Muscle layer of duodenum (tissue), 2 donors: Measurements from ENCODE around the gene ABCA3.
"Not testable (repeated sequence)": the region's sequence is repeated elsewhere in the genome, so short reads cannot be mapped to it uniquely, and the experiment has no call there.

Experiments used
- H3K27ac ChIP-seq: one replicate; pipeline ENCODE4 v1.7.0; 2013; ENCODE audit warnings: mild to moderate bottlenecking, low read length
- H3K27me3 ChIP-seq: one replicate; pipeline ENCODE4 v1.7.0; 2013; ENCODE audit warnings: low read depth, mild to moderate bottlenecking, control low read depth, low read length
- H3K36me3 ChIP-seq, 2 donors: one replicate each; pipeline ENCODE4 v1.7.0; 2013; ENCODE audit warnings: low read length in 2 of 2, control low read depth in 1 of 2, mild to moderate bottlenecking in 1 of 2; ENCODE audit not compliant: insufficient read depth in 2 of 2, control insufficient read depth in 1 of 2
- H3K4me1 ChIP-seq, 2 donors: one replicate each; pipeline ENCODE4 v1.7.0; 2013; ENCODE audit warnings: low read length in 2 of 2, mild to moderate bottlenecking in 2 of 2, control low read depth in 1 of 2, moderate library complexity in 1 of 2; ENCODE audit not compliant: insufficient read depth in 2 of 2, control insufficient read depth in 1 of 2
- H3K4me3 ChIP-seq, 2 donors: one replicate each; pipeline ENCODE4 v1.7.0; 2013; ENCODE audit warnings: low read length in 2 of 2, low read depth in 1 of 2, mild to moderate bottlenecking in 1 of 2
- H3K9me3 ChIP-seq, 2 donors: one replicate each; pipeline ENCODE4 v1.7.0; 2013; ENCODE audit warnings: low read length in 2 of 2, control low read depth in 1 of 2, mild to moderate bottlenecking in 1 of 2; ENCODE audit not compliant: control insufficient read depth in 1 of 2
- donor health status: healthy.

The ABCA3 gene

DNA sequence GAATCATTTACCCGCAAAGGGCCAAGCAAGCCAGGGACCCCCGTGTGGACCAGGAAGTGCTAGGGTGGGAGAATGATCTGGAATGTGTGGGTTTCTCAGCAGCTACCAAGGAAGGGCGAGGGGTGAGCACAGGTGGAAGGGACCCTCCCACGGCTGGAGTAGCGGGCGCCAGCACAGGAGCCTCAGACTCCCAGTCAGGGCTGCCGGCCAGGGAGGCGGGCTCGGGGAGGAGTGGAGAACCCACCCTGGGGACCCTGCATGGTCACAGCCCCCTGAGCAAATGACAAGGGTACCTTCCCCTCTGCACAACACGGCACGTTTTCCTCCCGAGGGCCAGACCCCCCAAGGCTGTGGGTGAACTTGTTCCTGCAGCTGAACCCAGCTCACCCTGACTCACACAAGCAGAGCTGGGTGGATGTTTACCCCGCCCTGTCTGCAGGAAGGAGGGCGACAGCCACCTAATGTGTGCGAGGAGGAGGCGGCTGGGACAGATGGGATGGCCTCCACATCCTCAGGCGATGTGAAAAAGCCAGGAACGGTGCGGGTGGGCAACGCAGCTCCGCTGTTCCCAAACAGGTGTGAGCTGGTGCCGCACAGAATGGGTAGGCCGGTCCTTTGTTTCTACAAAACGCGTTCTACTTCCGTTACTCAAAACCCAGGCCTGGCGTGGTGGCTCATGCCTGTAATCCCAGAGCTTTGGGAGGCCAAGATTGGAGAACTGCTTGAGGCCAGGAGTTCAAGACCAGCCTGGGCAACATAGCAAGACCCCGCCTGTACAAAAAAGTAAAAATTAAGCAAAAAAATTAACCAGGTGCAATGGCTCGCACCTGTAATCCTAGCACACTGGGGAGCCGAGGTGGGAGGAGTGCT, 95.4 kb downstream of the ABCA3 start:
- H3K4me3 ChIP-seq, result no peak overlapping the region
- H3K27me3 ChIP-seq, result no peaks in the 10 kb centered on the region
- H3K36me3 ChIP-seq, result peaks cover 20 to 46% of the 10 kb centered on the region in 2 donors
- H3K4me1 ChIP-seq, result peaks cover 0 to 3% of the 10 kb centered on the region in 2 donors
- H3K9me3 ChIP-seq, result no peaks in the 10 kb centered on the region
- no peak overlapping the region for H3K27ac ChIP-seq

GRCh38 chr16:2244301-2244700, 96.2 kb downstream of the ABCA3 start:
- H3K36me3 ChIP-seq, result peaks cover 20 to 46% of the 10 kb centered on the region in 2 donors
- no peak overlapping the region for H3K27ac ChIP-seq
- H3K9me3 ChIP-seq, result no peaks in the 10 kb centered on the region
- H3K4me1 ChIP-seq, result no peaks in the 10 kb centered on the region
- H3K4me3 ChIP-seq, result no peak overlapping the region
- no peaks in the 10 kb centered on the region for H3K27me3 ChIP-seq

GRCh38 chr16:2243781-2244180, 96.7 kb downstream of the ABCA3 start:
- no peak overlapping the region for H3K4me3 ChIP-seq
- H3K4me1 ChIP-seq, result no peaks in the 10 kb centered on the region
- H3K36me3 ChIP-seq, result peaks cover 20 to 46% of the 10 kb centered on the region in 2 donors
- H3K27ac ChIP-seq, result no peak overlapping the region
- H3K9me3 ChIP-seq, result no peaks in the 10 kb centered on the region
- H3K27me3 ChIP-seq, result no peaks in the 10 kb centered on the region

DNA sequence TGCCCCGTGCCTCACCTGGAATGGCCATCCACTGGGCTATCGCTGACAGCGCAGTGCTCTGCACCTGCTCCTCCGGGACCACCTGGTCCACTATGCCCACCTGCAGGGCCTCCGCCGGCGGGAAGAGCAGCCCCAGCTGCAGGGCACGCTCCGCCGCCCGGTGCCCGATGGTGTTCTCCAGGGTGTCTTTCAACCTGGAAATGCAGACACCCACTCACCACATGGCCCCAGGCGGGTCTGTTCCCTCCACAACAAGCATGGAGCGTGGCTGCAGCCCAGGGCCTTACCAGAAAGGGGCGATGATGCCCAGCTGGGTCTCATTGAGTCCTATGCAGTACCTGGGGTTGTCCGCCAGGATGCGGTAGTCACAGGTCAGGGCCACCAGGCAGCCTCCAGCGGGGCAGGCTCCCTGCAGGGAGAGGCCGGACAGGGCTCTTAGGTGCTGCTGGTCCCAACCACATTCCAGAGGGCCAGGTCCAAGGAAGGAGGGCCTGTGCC, 97.4 kb downstream of the ABCA3 start:
- H3K27ac ChIP-seq, result no peak overlapping the region
- no peaks in the 10 kb centered on the region for H3K9me3 ChIP-seq
- H3K36me3 ChIP-seq, result peaks cover 20 to 49% of the 10 kb centered on the region in 2 donors
- H3K4me3 ChIP-seq, result no peak overlapping the region
- no peaks in the 10 kb centered on the region for H3K4me1 ChIP-seq
- no peaks in the 10 kb centered on the region for H3K27me3 ChIP-seq

GRCh38 chr16:2242598-2242997, 97.9 kb downstream of the ABCA3 start:
- no peak overlapping the region for H3K27ac ChIP-seq
- no peak overlapping the region for H3K4me3 ChIP-seq
- H3K27me3 ChIP-seq, result no peaks in the 10 kb centered on the region
- H3K36me3 ChIP-seq, result peaks cover 20 to 49% of the 10 kb centered on the region in 2 donors
- H3K4me1 ChIP-seq, result peaks cover 0 to 4% of the 10 kb centered on the region in 2 donors
- H3K9me3 ChIP-seq, result no peaks in the 10 kb centered on the region

DNA sequence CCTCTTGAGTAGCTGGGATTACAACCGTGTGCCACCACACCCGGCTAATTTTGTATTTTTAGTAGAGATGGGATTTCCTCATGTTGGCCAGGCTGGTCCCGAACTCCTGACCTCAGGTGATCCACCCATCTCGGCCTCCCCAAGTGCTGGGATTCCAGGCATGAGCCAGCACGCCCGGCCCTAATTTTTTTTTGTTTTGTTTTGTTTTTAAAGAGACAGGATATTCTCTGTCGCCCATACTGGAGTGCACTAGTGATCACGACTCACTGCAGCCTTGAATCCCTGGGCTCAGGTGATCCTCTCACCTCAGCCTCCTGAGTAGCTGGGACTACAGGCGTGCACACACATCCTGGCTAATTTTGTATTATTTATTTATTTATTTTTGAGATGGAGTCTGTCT, 100.2 kb downstream of the ABCA3 start:
- Histone ChIP-seq H3K36me3 (peaks cover 11 to 39% of the 10 kb centered on the region in 2 donors), H3K4me1 (peaks cover 0 to 20% of the 10 kb centered on the region in 2 donors)
- H3K27me3 ChIP-seq, H3K4me3 ChIP-seq, H3K27ac ChIP-seq, H3K9me3 ChIP-seq: not testable (repeated sequence)

DNA sequence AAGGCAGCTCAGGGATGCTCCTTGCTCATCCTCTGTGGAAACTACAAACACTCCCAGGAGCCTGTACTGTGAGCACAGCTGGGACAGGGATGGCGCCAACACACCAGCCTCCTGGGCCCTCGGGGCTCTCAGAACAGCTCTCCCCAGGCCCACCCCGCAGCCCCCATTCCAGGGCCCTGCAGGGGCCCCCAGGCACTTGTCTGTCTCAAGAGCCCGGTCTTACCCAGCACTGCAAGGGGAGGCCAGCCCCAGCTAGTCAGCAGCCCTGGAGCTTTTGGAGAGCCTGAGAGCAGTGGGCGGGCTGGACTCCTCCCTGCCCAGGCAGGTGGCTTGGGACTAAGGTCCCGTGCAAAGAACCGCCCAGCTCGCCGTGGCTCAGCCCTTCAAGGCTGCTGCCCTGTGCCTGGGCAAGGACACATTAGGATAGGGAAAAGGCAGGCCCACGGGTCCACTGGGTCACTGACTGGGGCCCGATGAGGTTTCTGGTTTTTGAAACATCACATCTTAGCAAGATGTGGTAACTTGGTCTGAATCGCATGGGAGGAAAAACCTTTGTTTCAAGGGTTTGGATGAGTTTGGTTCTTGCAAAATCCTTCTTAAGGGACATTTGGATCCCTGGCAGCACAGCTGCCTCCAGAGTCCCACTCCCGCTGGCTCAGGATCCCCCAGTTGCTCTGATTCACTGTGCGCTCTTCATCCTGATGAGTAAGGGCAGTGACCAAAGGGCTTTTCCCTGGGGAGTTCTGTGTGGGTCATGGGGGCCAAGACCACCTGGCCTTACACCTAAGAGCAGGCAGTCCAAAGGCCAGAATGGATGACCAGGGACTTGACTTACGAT, 101.5 kb downstream of the ABCA3 start:
- Histone ChIP-seq H3K9me3 (no peaks in the 10 kb centered on the region), H3K27me3 (no peaks in the 10 kb centered on the region), H3K4me1 (peaks cover 0 to 20% of the 10 kb centered on the region in 2 donors), H3K4me3 (no peak overlapping the region), H3K27ac (no peak overlapping the region), H3K36me3 (peaks cover 11 to 39% of the 10 kb centered on the region in 2 donors)

DNA sequence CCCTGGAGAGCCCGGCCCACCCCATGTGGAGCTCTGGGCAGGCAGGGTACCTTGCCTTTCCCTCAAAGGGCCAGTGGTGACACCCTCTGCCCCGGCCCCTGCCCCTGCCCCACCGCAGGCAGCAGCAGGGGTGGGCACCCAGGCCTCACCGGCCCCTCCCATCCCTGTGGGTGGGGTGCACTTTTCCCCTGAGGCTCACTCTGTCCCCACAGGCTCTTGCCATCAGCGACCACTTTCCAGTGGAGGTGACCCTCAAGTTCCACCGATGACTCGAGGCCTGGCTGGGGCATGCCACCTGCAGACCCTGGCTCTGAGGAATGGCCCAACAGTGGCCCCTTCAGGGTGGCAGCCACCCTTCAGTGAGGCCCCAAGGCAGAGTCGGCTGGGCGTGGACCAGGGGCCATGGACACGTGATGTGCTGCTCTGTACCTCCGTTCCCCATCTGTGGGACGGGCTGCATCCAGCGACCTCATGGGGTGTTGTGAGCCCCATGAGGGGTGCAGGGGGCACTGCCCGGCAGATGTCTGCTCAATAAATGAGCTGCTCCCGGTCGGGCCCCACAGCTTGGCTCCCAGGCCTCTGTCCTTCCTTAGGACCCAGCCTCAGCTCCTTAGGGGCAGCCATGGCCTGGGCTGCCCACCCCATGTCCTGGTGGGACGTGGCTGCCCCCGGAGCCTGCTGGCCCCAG, 102.2 kb downstream of the ABCA3 start:
- Histone ChIP-seq H3K27me3 (no peaks in the 10 kb centered on the region), H3K9me3 (no peaks in the 10 kb centered on the region), H3K4me1 (peaks cover 0 to 20% of the 10 kb centered on the region in 2 donors), H3K4me3 (no peak overlapping the region), H3K36me3 (peaks cover 10 to 41% of the 10 kb centered on the region in 2 donors), H3K27ac (no peak overlapping the region)

GRCh38 chr16:2237493-2238149, 102.9 kb downstream of the ABCA3 start:
- no peak overlapping the region for H3K4me3 ChIP-seq
- H3K4me1 ChIP-seq, result peaks cover 0 to 20% of the 10 kb centered on the region in 2 donors
- no peaks in the 10 kb centered on the region for H3K9me3 ChIP-seq
- H3K27ac ChIP-seq, result no peak overlapping the region
- peaks cover 5 to 41% of the 10 kb centered on the region in 2 donors for H3K36me3 ChIP-seq
- H3K27me3 ChIP-seq, result no peaks in the 10 kb centered on the region

DNA sequence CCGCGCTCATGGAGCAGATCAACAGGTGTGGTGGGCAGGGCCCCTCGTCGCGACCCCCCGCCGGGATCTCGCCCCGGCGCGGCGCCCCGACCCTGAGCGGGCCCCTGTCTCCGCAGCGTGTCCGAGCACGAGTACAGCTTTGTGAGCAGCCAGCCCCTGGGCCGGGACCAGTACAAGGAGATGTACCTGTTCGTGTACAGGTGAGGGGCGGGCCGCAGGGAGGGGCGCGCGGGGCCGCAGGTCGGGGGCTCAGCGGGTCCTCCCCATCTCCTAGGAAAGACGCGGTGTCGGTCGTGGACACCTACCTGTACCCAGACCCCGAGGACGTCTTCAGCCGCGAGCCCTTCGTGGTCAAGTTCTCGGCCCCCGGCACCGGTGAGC, 103.4 kb downstream of the ABCA3 start:
- Histone ChIP-seq H3K4me3 (peak overlapping the region in 1 of 2 donors; percentile 48), H3K36me3 (peaks cover 5 to 41% of the 10 kb centered on the region in 2 donors), H3K9me3 (no peaks in the 10 kb centered on the region), H3K27me3 (no peaks in the 10 kb centered on the region), H3K4me1 (peaks cover 0 to 20% of the 10 kb centered on the region in 2 donors), H3K27ac (no peak overlapping the region)
